NT2/D1 (cell line): ENCODE data around the gene SCGN.

Source experiments
- SUZ12 ChIP-seq: IDR thresholded peaks from 2 replicates; pipeline ENCODE4 v1.6.1; 2011; ENCODE audit not compliant: insufficient read length, insufficient read depth; ENCODE audit errors: extremely low read depth
- YY1 ChIP-seq: IDR thresholded peaks from 2 replicates; pipeline ENCODE4 v1.6.1; 2011; ENCODE audit not compliant: insufficient read length, insufficient read depth
- ZNF274 ChIP-seq: IDR thresholded peaks from 2 replicates; pipeline ENCODE4 v1.6.1; 2011; ENCODE audit warnings: mild to moderate bottlenecking, low read depth, low read length

DNA sequence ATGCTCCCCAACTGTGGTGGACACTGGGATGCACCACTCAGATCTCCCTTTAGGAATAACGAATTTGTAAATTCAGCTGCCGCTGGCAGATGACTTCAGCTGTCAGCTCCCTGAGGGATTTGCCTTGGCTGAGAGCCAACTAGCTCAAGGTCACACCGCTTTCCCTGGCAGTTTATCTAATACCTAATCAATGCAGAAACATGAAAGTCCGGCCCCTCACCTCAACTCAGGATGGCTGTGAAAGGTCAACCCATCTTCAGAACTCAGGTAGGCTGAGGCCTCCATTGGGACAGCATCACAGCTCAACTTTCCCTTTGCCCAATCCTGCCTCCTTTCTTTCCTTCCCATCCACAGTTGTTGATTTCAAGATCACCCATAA lies 22.8 kb upstream of the SCGN start:
- TF ChIP-seq YY1 (no peak), ZNF274 (no peak), SUZ12 (no peak)
